HCT116 (cell line): ENCODE data around the gene SPCS3. TPM values are rescaled to one million over a fixed set of nuclear protein-coding genes. Genes with fewer than 3 reads are reported as not detected.

Experiments used
- ATAC-seq: fragments of 200-7000 bp; cut with Tn5 transposase; 2 replicates; pipeline ENCODE4 v1.9.1; 2020; ENCODE audit warnings: mild to moderate bottlenecking, moderate library complexity
- Bru-seq: library from RNA; stranded (reverse); fragments of 400-500 nt; gene quantifications from one replicate; lab custom pipeline; 2021; lab: Mats Ljungman, UMichigan
- BruChase-seq, 2 experiments: library from RNA; stranded (reverse); fragments of 400-500 nt; gene quantifications; one replicate each; lab custom pipeline; 2021; lab: Mats Ljungman, UMichigan
- BruUV-seq: library from RNA; stranded (reverse); fragments of 400-500 nt; replicated peaks from 2 replicates; lab custom pipeline; 2021; lab: Mats Ljungman, UMichigan
- CTCF ChIA-PET: fragments of 300-600 bp; sonication (Branson Sonifier 250); formaldehyde crosslinking; loops from one replicate; lab custom pipeline; 2021; ENCODE audit warnings: antibody characterized with exemption; lab: Charles Lee
- POLR2A ChIA-PET: fragments of 300-600, 350-600 bp; sonication (Branson Sonifier 250); formaldehyde crosslinking; loops from one replicate; lab custom pipeline; 2021; ENCODE audit warnings: antibody characterized with exemption; lab: Charles Lee
- RAD21 ChIA-PET, 2 experiments: fragments of 300-600 bp; sonication (Branson Sonifier 250); formaldehyde crosslinking; loops; one replicate each; lab custom pipeline; 2023; ENCODE audit warnings: low total read pairs in 2 of 2; ENCODE audit not compliant: uncharacterized antibody in 2 of 2, unreplicated experiment in 2 of 2, low non-redundant PET in 1 of 2; lab: Charles Lee
- DNase-seq: peaks from one replicate; pipeline ENCODE4 v3.0.0-alpha.2; 2010; ENCODE audit warnings: low read depth, low spot score
- H2AFZ ChIP-seq: fragments of 200-600 bp; shearing (Covaris generic), sonication (generic); 2 replicates; pipeline ENCODE4 v1.6.1; 2017; ENCODE audit warnings: low read depth, mixed run types, mixed read lengths, antibody characterized with exemption, low read length; ENCODE audit not compliant: poor library complexity, severe bottlenecking
- H3K27ac ChIP-seq: 2 replicates; pipeline ENCODE4 v1.5.1; 2012; ENCODE audit warnings: low read depth, low read length
- H3K27me3 ChIP-seq: fragments of 200-600 bp; sonication (generic); 2 replicates; pipeline ENCODE4 v1.6.1; 2016; ENCODE audit warnings: mixed run types, low read length, mixed read lengths; ENCODE audit not compliant: insufficient read depth
- H3K36me3 ChIP-seq, 2 experiments: fragments of 200-500 bp in 1 of 2; fragments of 200-600 bp in 1 of 2; sonication (Bioruptor generic) in 1 of 2; sonication (generic) in 1 of 2; 2 replicates each; pipeline versions ENCODE4 v1.5.1 to v1.6.1; 2014 to 2016; ENCODE audit warnings: low read length in 2 of 2, inconsistent platforms in 1 of 2, mixed read lengths in 1 of 2, mixed run types in 1 of 2; ENCODE audit not compliant: insufficient read depth in 2 of 2, control insufficient read depth in 1 of 2
- H3K4me1 ChIP-seq, 2 experiments: fragments of 200-600 bp in 1 of 2; sonication (generic) in 1 of 2; 2 replicates each; pipeline versions ENCODE4 v1.5.1 to v1.6.1; 2012 to 2017; ENCODE audit warnings: low read length in 2 of 2, inconsistent platforms in 1 of 2, mild to moderate bottlenecking in 1 of 2, mixed read lengths in 1 of 2, mixed run types in 1 of 2, moderate library complexity in 1 of 2; ENCODE audit not compliant: insufficient read depth in 2 of 2, control insufficient read depth in 1 of 2
- H3K4me2 ChIP-seq: fragments of 200-600 bp; sonication (generic); 2 replicates; pipeline ENCODE4 v1.6.1; 2017; ENCODE audit warnings: mixed run types, low read length, mixed read lengths
- H3K4me3 ChIP-seq, 2 experiments: fragments of 200-600 bp in 1 of 2; sonication (generic) in 1 of 2; replicated peaks in 1 of 2; 2 replicates each; pipeline ENCODE4 v1.5.1; 2011 to 2016; ENCODE audit warnings: low read length in 2 of 2, control low read depth in 1 of 2, low read depth in 1 of 2, mild to moderate bottlenecking in 1 of 2, mixed read lengths in 1 of 2, mixed run types in 1 of 2
- H3K79me2 ChIP-seq: fragments of 200-600 bp; sonication (generic); 2 replicates; pipeline ENCODE4 v1.6.1; 2017; ENCODE audit warnings: mild to moderate bottlenecking, mixed run types, low read length, moderate library complexity, mixed read lengths; ENCODE audit not compliant: insufficient read depth
- H3K9ac ChIP-seq: fragments of 200-600 bp; sonication (generic); 2 replicates; pipeline ENCODE4 v1.6.1; 2016; ENCODE audit warnings: low read length, mixed read lengths
- H3K9me2 ChIP-seq: fragments of 200-600 bp; sonication (generic), shearing (Covaris generic); 2 replicates; pipeline ENCODE4 v1.6.1; 2017; ENCODE audit warnings: mixed run types, mild to moderate bottlenecking, moderate library complexity; ENCODE audit not compliant: insufficient read depth
- H3K9me3 ChIP-seq, 2 experiments: fragments of 200-500 bp in 1 of 2; fragments of 200-600 bp in 1 of 2; sonication (Bioruptor generic) in 1 of 2; sonication (generic) in 1 of 2; 2 replicates each; pipeline ENCODE4 v1.6.1; 2014 to 2017; ENCODE audit warnings: low read length in 2 of 2, mixed read lengths in 2 of 2, inconsistent platforms in 1 of 2, low read depth in 1 of 2, mild to moderate bottlenecking in 1 of 2, mixed run types in 1 of 2, moderate library complexity in 1 of 2; ENCODE audit not compliant: control insufficient read depth in 1 of 2, insufficient read depth in 1 of 2
- H4K20me1 ChIP-seq: fragments of 200-600 bp; sonication (generic), shearing (Covaris generic); 2 replicates; pipeline ENCODE4 v1.6.1; 2017; ENCODE audit warnings: mixed run types, mild to moderate bottlenecking, moderate library complexity; ENCODE audit not compliant: insufficient read depth
- CBX3 ChIP-seq: IDR thresholded peaks from 2 replicates; pipeline ENCODE4 v1.6.1; 2012; ENCODE audit warnings: low read depth
- CEBPB ChIP-seq: IDR thresholded peaks from 2 replicates; pipeline ENCODE4 v1.6.1; 2012; ENCODE audit warnings: low read depth
- EGR1 ChIP-seq: IDR thresholded peaks from 2 replicates; pipeline ENCODE4 v1.6.1; 2012; ENCODE audit warnings: low read depth
- ELF1 ChIP-seq: IDR thresholded peaks from 2 replicates; pipeline ENCODE4 v1.6.1; 2012; ENCODE audit warnings: low read depth, borderline replicate concordance
- POLR2A ChIP-seq: IDR thresholded peaks from 2 replicates; pipeline ENCODE4 v1.7.0; 2011; ENCODE audit warnings: borderline replicate concordance; ENCODE audit not compliant: insufficient read depth, insufficient read length; ENCODE audit errors: extremely low read depth
- POLR2AphosphoS5 ChIP-seq: IDR thresholded peaks from 2 replicates; pipeline ENCODE4 v1.6.1; 2011; ENCODE audit warnings: mild to moderate bottlenecking, low read depth, low read length, moderate library complexity
- RAD21 ChIP-seq: IDR thresholded peaks from 2 replicates; pipeline ENCODE4 v1.6.1; 2012; ENCODE audit warnings: low read depth, mild to moderate bottlenecking
- SIN3A ChIP-seq: IDR thresholded peaks from 2 replicates; pipeline ENCODE4 v1.6.1; 2012; ENCODE audit warnings: low read depth
- SP1 ChIP-seq: IDR thresholded peaks from 2 replicates; pipeline ENCODE4 v1.6.1; 2012; ENCODE audit warnings: low read depth
- YY1 ChIP-seq: IDR thresholded peaks from 2 replicates; pipeline ENCODE4 v1.6.1; 2011; ENCODE audit warnings: low read length, low read depth, moderate library complexity, mild to moderate bottlenecking; ENCODE audit not compliant: insufficient replicate concordance; ENCODE audit errors: extremely low read depth
- ZFX ChIP-seq: fragments of 450-650 bp; IDR thresholded peaks from 2 replicates; pipeline ENCODE4 v1.6.1; 2017
- intact Hi-C: fragments of 100-400 bp; cut with micrococcal nuclease; formaldehyde crosslinking; loops from 2 replicates; pipeline ENCODE4 v1.10.0; 2022
- long read RNA-seq: library from polyadenylated mRNA; unstranded; transcript quantifications from one replicate; pipeline ENCODE4 v2.0.0, GENCODE V29; 2021; ENCODE audit not compliant: unreplicated experiment
- polyA plus RNA-seq: library from polyadenylated mRNA; unstranded; fragments of >200 nt; gene quantifications from 2 replicates; pipeline ENCODE4 v1.2.1, GENCODE V29; 2012; ENCODE audit warnings: missing spikeins
- total RNA-seq: library from RNA; stranded (reverse); gene quantifications from one replicate; pipeline ENCODE4 v1.2.1, GENCODE V29; 2021; ENCODE audit not compliant: unreplicated experiment
- TF ChIP-seq, protein P1 (sequence below): IDR thresholded peaks from 2 replicates; pipeline ENCODE4 v1.6.1; 2012
- TF ChIP-seq, protein P2 (sequence below): IDR thresholded peaks from 2 replicates; pipeline ENCODE4 v1.6.1; 2012; ENCODE audit warnings: low read depth

The SPCS3 gene
- total RNA-seq (135 TPM), Bru-seq, nascent RNA (percentile 97 among the genes with signal in this experiment), BruChase-seq, experiment 1, labeled RNA remaining after a 6-hour chase (percentile 99 among the genes with signal in this experiment), BruChase-seq, experiment 2, labeled RNA remaining after a 2-hour chase (percentile 98 among the genes with signal in this experiment)
- 43.5 and 74.6 TPM in 2 replicates for polyA plus RNA-seq
- long read RNA-seq, full-length matches to known transcripts: 75 of 119 reads
- long read RNA-seq, partial matches to known transcripts: 2 of 119 reads
- long read RNA-seq, other reads (novel, unspliced or antisense): 42 of 119 reads

DNA sequence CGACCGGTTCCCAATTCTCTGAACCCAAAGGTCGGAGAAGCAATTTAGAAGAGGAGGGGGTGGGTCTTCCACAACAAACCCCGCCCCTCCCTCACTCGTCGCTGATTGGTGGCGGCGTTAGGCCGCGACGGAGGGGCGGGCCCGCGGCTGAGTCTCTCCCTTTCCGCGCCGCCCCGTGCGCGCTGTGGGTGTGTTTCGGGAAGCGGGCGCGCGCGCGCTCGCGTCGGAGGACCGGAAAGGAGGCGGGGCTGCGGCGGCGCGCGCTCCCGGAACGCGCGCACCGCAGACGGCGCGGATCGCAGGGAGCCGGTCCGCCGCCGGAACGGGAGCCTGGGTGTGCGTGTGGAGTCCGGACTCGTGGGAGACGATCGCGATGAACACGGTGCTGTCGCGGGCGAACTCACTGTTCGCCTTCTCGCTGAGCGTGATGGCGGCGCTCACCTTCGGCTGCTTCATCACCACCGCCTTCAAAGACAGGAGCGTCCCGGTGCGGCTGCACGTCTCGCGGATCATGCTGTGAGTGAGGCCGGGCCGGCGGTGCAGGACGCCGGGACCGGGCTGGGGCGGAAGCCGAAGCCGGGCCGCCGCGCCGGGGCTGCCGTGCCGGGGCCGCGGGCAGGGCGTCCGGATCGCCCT, at the start of gene SPCS3:
Gene SPCS3 (plus strand): TSS at position 263 of the 636 bp plus-strand sequence. CDS start 111 bp downstream, at position 374.
- Histone ChIP-seq H3K27me3 (no peaks in the 10 kb centered on the region), H4K20me1 (peaks cover 3% of the 10 kb centered on the region; the same call in 1 of the 2 replicates), H3K36me3 (0 out of 4 replicates have a peak, but pooled peaks cover 0 to 2% of the 10 kb centered on the region in 2 experiments), H2AFZ (peak within 1 kb of the TSS; percentile 89), H3K27ac (peak within 1 kb of the TSS; percentile 97), H3K9me2 (no peaks in the 10 kb centered on the region), H3K9ac (peak within 1 kb of the TSS; percentile 88), H3K9me3 (no peaks in the 10 kb centered on the region), H3K79me2 (peaks cover 49% of the 10 kb centered on the region), H3K4me2 (peak within 1 kb of the TSS; percentile 89), H3K4me3 (peak within 1 kb of the TSS; percentile 66 to 87), H3K4me1 (peaks cover 0 to 15% of the 10 kb centered on the region in 2 experiments; a peak in 3 of 4 replicates)
- DNase-seq (peak; percentile 80), ATAC-seq (peak; percentile 97)
- BruUV-seq: no TSS peak
- ChIA-PET RAD21 (no interaction called here), POLR2A (no interaction called here), CTCF (no interaction called here)
- intact Hi-C loops: no loop called here
- TF ChIP-seq POLR2A (peak; percentile 91), SIN3A (peak; percentile 59), EGR1 (no peak), ELF1 (no peak), SP1 (peak; percentile 60), CBX3 (0 out of 2 replicates have a peak, but pooled peaks have one; percentile 5), POLR2AphosphoS5 (peak; percentile 96), YY1 (no peak), CEBPB (no peak), RAD21 (no peak), ZFX (peak; percentile 76)
- TF ChIP-seq, protein P1, sequence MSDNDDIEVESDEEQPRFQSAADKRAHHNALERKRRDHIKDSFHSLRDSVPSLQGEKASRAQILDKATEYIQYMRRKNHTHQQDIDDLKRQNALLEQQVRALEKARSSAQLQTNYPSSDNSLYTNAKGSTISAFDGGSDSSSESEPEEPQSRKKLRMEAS: no peak
- TF ChIP-seq, protein P2, sequence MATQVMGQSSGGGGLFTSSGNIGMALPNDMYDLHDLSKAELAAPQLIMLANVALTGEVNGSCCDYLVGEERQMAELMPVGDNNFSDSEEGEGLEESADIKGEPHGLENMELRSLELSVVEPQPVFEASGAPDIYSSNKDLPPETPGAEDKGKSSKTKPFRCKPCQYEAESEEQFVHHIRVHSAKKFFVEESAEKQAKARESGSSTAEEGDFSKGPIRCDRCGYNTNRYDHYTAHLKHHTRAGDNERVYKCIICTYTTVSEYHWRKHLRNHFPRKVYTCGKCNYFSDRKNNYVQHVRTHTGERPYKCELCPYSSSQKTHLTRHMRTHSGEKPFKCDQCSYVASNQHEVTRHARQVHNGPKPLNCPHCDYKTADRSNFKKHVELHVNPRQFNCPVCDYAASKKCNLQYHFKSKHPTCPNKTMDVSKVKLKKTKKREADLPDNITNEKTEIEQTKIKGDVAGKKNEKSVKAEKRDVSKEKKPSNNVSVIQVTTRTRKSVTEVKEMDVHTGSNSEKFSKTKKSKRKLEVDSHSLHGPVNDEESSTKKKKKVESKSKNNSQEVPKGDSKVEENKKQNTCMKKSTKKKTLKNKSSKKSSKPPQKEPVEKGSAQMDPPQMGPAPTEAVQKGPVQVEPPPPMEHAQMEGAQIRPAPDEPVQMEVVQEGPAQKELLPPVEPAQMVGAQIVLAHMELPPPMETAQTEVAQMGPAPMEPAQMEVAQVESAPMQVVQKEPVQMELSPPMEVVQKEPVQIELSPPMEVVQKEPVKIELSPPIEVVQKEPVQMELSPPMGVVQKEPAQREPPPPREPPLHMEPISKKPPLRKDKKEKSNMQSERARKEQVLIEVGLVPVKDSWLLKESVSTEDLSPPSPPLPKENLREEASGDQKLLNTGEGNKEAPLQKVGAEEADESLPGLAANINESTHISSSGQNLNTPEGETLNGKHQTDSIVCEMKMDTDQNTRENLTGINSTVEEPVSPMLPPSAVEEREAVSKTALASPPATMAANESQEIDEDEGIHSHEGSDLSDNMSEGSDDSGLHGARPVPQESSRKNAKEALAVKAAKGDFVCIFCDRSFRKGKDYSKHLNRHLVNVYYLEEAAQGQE: no peak
